Brain microvascular endothelial cell (primary cell): ENCODE data around the gene ST3GAL5.

Experiments
- DNase-seq: peaks from one replicate; pipeline ENCODE4 v3.0.0-alpha.2; 2020
- H3K27ac ChIP-seq: fragments of 250-450 bp; sonication (Bioruptor Pico); 2 replicates; pipeline ENCODE4 v1.5.1; 2020; ENCODE audit warnings: mild to moderate bottlenecking, moderate library complexity
- H3K27me3 ChIP-seq: fragments of 250-450 bp; sonication (Bioruptor Pico); replicated peaks from 2 replicates; pipeline ENCODE4 v1.5.1; 2020; ENCODE audit warnings: mild to moderate bottlenecking
- H3K36me3 ChIP-seq: fragments of 250-450 bp; sonication (Bioruptor Pico); replicated peaks from 2 replicates; pipeline ENCODE4 v1.5.1; 2020; ENCODE audit warnings: mild to moderate bottlenecking
- H3K4me3 ChIP-seq: 2 replicates; pipeline ENCODE4 v1.5.1; 2011; ENCODE audit warnings: low read depth, mild to moderate bottlenecking, control low read depth, low read length, moderate library complexity
- CTCF ChIP-seq: IDR thresholded peaks from 2 replicates; pipeline ENCODE4 v1.5.1; 2011; ENCODE audit warnings: low read depth, mild to moderate bottlenecking, moderate library complexity, low read length, control low read depth, inconsistent platforms; ENCODE audit errors: missing control alignments
- in situ Hi-C: cut with HindIII; loops from 2 replicates; pipeline ENCODE4 v1.10.0; 2017; ENCODE audit warnings: low sequenced_read_pairs, low pct_ligation_motif_present

ST3GAL5 gene

DNA sequence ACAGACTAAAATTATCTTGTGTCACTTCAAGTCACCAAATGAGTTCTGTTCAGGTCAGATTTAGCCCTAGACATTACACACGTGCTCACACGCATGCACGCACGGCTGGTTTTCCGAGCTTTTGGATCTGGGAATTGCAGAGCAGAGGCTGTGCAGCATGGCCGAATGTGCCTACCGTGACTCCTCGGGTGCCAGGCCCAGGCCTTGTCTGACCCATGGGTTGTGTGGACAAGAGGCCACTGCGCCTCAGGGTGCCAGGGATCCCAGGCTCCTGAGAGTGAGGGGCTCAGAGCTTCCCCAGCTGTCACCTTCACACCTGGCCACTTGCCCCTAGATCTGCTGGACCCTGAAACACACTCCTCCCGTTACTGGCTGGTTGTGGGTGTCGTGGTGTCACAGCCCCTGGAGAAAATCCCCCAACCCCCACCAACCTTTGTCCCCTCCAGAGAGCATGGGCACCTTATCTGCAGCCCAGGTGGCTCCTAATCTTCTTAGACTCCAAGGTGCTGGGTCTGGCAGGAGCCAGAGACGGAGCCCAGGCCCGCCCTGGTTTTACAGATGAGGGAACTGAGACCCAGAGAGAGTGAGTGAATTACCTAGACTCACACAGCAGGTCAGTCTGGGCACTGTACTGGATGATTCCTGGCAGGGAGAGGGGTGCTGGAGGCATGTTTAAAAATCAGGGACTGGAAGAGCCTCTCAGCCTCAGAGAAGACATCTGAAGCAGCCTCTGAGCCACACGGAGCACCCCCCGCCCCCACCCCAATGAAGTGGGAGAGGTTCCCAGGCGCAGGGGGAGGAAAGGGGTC is 78.2 kb downstream of the ST3GAL5 start:
- in situ Hi-C loops, result loop anchor here (25.0 kb wide), 1 partner anchor 98 kb away; no protein-coding TSS in a partner anchor
- Histone ChIP-seq H3K27me3 (no peaks in the 10 kb centered on the region), H3K27ac (no peak overlapping the region), H3K4me3 (no peak overlapping the region), H3K36me3 (no peaks in the 10 kb centered on the region)
- DNase-seq, result no peak
- no peak for TF ChIP-seq CTCF

DNA sequence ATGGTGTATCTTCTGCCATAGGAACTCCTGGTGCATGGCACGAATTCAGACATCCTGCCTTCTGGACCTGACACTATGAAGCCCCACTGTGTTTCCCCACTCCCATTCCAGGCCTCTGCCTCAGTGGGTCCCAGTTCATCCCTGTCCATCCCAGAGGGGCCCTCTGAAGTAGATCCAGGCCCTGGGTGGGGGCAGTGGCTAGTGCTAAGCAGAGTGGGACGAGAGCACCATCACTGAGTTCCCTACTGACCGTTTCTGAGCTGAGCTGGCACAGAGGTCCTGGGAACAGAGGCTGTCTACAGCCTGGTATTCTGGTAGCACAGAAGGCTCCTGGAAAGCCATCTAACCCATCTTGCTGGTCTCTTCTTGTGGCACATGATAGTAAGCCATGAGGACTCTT is 81.0 kb downstream of the ST3GAL5 start:
- H3K27me3 ChIP-seq, result no peaks in the 10 kb centered on the region
- in situ Hi-C loops, result loop anchor here (25.0 kb wide), 1 partner anchor 95 kb away; no protein-coding TSS in a partner anchor
- no peak overlapping the region for H3K4me3 ChIP-seq
- H3K36me3 ChIP-seq, result no peaks in the 10 kb centered on the region
- no peak overlapping the region for H3K27ac ChIP-seq
- no peak for DNase-seq
- no peak for TF ChIP-seq CTCF

DNA sequence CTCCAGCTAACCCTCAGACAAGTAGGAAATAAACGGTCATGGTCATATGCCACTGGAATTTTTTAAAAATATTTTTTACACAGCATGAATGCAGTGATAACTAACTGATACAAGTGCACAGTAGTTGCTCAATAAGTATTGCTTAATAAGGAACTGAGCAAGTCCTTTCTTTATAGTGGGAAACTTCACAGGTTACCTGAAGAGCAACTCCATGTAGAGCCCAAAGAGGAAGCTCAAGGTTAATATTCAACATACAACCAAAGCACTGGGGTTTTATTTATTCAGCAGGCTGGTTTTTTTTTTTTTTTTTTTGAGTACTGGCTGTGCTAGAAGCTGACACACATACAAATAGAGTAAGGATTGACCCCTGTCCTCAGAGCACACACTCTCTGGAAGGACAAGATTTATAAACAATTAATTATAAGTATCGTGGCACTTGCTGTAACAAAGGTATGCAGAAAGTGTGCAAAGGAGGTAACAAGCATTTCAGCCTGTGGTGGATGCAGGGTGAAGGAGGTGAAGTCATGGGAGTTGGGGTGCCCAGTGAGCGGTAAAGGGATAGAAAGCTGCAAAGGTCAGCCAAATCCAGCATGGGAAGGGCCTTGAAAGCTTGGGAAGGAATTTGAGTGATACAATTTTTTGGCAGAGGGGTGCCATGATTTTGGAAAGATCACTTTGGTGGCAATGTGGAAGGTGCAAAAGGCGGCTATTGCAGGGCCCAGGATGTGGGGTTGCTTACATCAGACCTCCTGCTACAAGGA is 82.3 kb downstream of the ST3GAL5 start:
- no peak for DNase-seq
- no peaks in the 10 kb centered on the region for H3K36me3 ChIP-seq
- in situ Hi-C loops, result loop anchor here (25.0 kb wide), 1 partner anchor 94 kb away; no protein-coding TSS in a partner anchor
- H3K27me3 ChIP-seq, result no peaks in the 10 kb centered on the region
- no peak overlapping the region for H3K4me3 ChIP-seq
- H3K27ac ChIP-seq, result no peak overlapping the region
- no peak for TF ChIP-seq CTCF

- H3K36me3 ChIP-seq, result no peaks in the 10 kb centered on the region
- in situ Hi-C loops, result loop anchor here (25.0 kb wide), 1 partner anchor 92 kb away; no protein-coding TSS in a partner anchor
- no peak overlapping the region for H3K4me3 ChIP-seq
- no peak for DNase-seq
- TF ChIP-seq CTCF, result peak; percentile 77
- no peak overlapping the region for H3K27ac ChIP-seq
- H3K27me3 ChIP-seq, result no peaks in the 10 kb centered on the region
These were observed 84.2 kb downstream of the ST3GAL5 start for GRCh38 chr2:85804583-85804982.

DNA sequence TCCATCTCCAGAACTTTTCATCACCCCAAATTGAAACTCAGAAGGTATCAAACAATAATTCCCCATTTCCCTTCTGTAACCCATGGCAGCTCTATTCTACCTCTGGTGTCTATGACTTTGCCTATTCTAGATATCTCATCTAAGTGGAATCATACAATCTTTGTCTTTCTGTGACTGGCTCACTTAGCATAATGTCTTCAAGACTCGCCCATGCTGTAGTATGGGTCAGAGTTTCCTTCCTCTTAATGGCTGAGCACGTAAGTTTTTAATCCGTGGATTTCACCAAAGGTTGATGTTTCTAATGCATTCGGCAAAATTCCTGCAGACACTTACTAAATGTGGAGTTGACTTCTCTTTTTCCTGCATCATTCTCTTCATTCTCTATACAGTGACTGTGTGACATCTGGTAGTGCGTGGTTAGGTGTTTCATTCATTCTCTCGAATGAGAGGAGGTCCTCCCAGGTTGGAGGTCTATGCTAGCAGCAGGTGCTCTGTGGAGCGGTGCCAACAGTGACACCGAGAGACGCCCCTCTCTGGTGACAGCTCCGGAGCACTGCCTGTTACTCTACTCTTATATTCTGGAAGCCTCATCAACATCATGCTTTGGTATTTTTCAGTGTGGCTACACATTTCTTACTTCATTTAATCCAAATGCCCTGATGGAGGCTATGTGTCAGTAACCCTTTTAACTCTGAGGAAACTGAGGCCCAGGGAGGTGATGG is 84.9 kb downstream of the ST3GAL5 start:
- Histone ChIP-seq H3K27me3 (no peaks in the 10 kb centered on the region), H3K27ac (no peak overlapping the region), H3K4me3 (no peak overlapping the region), H3K36me3 (no peaks in the 10 kb centered on the region)
- no peak for TF ChIP-seq CTCF
- DNase-seq, result no peak
- in situ Hi-C loops, result loop anchor here (25.0 kb wide), 1 partner anchor 92 kb away; no protein-coding TSS in a partner anchor
